Activated CD8-positive, alpha-beta memory T cell treated with anti-CD3 and anti-CD28 coated beads, Interleukin-2, amount 50 U/mL, for 24 hours (primary cell): ENCODE data around the gene SPDEF.

ENCODE experiments used
- DNase-seq: peaks from one replicate; pipeline ENCODE4 v3.0.0-alpha.2; 2020; ENCODE audit errors: extremely low read depth

The SPDEF gene

GRCh38 chr6:34583861-34584604 lies 27.9 kb upstream of the SPDEF start:
- DNase-seq, result no peak

- DNase-seq, result no peak
Observed at GRCh38 chr6:34583461-34583860, 27.3 kb upstream of the SPDEF start.

GRCh38 chr6:34581561-34581920 lies 25.4 kb upstream of the SPDEF start:
- DNase-seq, result no peak

- no peak for DNase-seq
Observed at GRCh38 chr6:34580707-34581560, 24.8 kb upstream of the SPDEF start.

GRCh38 chr6:34578445-34579262 lies 22.5 kb upstream of the SPDEF start:
- no peak for DNase-seq

- DNase-seq, result no peak
Observed at GRCh38 chr6:34576286-34576955, 20.3 kb upstream of the SPDEF start.

- DNase-seq, result no peak
Observed at GRCh38 chr6:34575326-34575725, 19.2 kb upstream of the SPDEF start.

GRCh38 chr6:34574647-34575293 lies 18.6 kb upstream of the SPDEF start:
- DNase-seq, result no peak

- no peak for DNase-seq
Observed at GRCh38 chr6:34573567-34574183, 17.5 kb upstream of the SPDEF start.

- DNase-seq, result no peak
Observed at GRCh38 chr6:34572585-34572984, 16.5 kb upstream of the SPDEF start.

- DNase-seq, result no peak
Observed at GRCh38 chr6:34572021-34572420, 15.9 kb upstream of the SPDEF start.

GRCh38 chr6:34571388-34571787 lies 15.3 kb upstream of the SPDEF start:
- DNase-seq, result no peak

- DNase-seq, result no peak
Observed at GRCh38 chr6:34570066-34570833, 14.1 kb upstream of the SPDEF start.

GRCh38 chr6:34569361-34569973 lies 13.3 kb upstream of the SPDEF start:
- no peak for DNase-seq

- no peak for DNase-seq
Observed at GRCh38 chr6:34568341-34569201, 12.4 kb upstream of the SPDEF start.

- DNase-seq, result no peak
Observed at GRCh38 chr6:34566830-34567546, 10.9 kb upstream of the SPDEF start.

GRCh38 chr6:34565722-34566137 lies 9.6 kb upstream of the SPDEF start:
- DNase-seq, result no peak

- no peak for DNase-seq
Observed at GRCh38 chr6:34564181-34564580, 8.1 kb upstream of the SPDEF start.
